ENCODE measurements around the gene TPI1. TPM values are rescaled to one million over a fixed set of nuclear protein-coding genes. Genes with fewer than 3 reads are reported as not detected.
A peak's percentile ranks its signal among the peaks of the same experiment; 100 is the strongest.

Gene TPI1
- total and polyA plus RNA-seq, 2 experiments from 2014 or later, result 571 to 891 TPM

DNA sequence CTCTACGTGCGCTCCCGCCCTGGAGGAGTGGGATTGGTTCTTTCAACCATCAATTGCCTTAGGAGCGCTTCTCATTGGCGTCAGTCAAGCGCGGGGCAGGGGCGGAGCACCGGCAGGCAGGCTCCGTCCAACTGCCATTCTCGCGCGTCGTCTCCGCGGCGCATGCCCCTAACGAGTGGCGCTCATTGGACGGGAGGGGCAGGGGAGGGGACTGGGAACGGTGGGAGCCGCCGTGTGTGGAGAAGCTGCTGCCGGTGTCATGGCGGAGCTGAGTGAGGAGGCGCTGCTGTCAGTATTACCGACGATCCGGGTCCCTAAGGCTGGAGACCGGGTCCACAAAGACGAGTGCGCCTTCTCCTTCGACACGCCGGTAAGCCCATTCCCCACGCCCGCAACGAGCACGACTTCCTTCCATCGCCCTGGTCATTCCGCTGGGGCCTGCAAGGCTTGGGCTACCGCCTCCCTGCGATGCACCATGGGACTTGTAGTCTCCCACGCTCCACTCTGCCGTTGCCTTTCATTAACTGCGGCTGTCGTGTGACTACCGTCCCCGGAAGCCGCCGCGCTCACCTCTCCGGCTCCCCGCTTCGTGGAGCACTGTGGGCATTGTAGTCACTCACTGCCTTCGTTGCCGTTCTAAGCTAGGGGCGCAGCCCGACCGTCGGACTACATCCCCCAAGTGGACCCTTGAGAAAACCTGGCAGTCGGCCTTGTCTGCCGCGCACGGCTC, 15.2 kb upstream of the TPI1 start, which contains the start of gene USP5:
TSS of gene USP5 (plus strand) at position 230 of the 730 bp plus-strand sequence. CDS start at position 260, 30 bp downstream.
- Histone ChIP-seq H3K36me3 (replicated peaks; ENCODE audit: insufficient read depth, low read depth) (no peaks in the 10 kb centered on the region), H4K20me1 (ENCODE audit: insufficient read depth, poor library complexity, severe bottlenecking) (no peaks in the 10 kb centered on the region)

GRCh38 chr12:6852651-6853354, 14.5 kb upstream of the TPI1 start:
- Histone ChIP-seq H3K79me2 (peaks cover 27% of the 10 kb centered on the region), H3K4me2 (peak overlapping the region; percentile 81), H2AFZ (no peak overlapping the region), H3K9me3 (ENCODE audit: low read depth) (no peaks in the 10 kb centered on the region), H3K27ac (peak overlapping the region; percentile 91), H3K9me2 (replicated peaks; ENCODE audit: insufficient read depth) (no peaks in the 10 kb centered on the region), H4K20me1 (ENCODE audit: insufficient read depth, poor library complexity, severe bottlenecking) (no peaks in the 10 kb centered on the region), H3K27me3 (no peaks in the 10 kb centered on the region), H3K4me3 (peak overlapping the region; percentile 44), H3K36me3 (replicated peaks; ENCODE audit: insufficient read depth, low read depth) (no peaks in the 10 kb centered on the region), H3K4me1 (ENCODE audit: insufficient read depth) (peaks cover 13% of the 10 kb centered on the region)
- no peak for TF ChIP-seq CTCF (IDR thresholded peaks at IDR 0.05; ENCODE audit: poor library complexity)
- no peak for TF ChIP-seq EZH2phosphoT487 (IDR thresholded peaks at IDR 0.05; ENCODE audit: low read depth, severe bottlenecking, unreplicated experiment)
- no peak for TF ChIP-seq EZH2 (IDR thresholded peaks at IDR 0.05; ENCODE audit: borderline replicate concordance)
- WGBS (ENCODE audit: low lambda C conversion rate, missing lambda C conversion rate), result 2% methylated on average over 16 of the region's 18 CpGs
- peak; percentile 80 for DNase-seq (ENCODE audit: low spot score)

More for the DNA sequence above, 15.2 kb upstream of the TPI1 start, which contains the start of gene USP5:
- Histone ChIP-seq H3K9me3 (ENCODE audit: low read depth) (no peaks in the 10 kb centered on the region), H3K9me2 (replicated peaks; ENCODE audit: insufficient read depth) (no peaks in the 10 kb centered on the region), H3K79me2 (peaks cover 27% of the 10 kb centered on the region), H3K4me3 (peak within 1 kb of the TSS; percentile 44), H2AFZ (peak within 1 kb of the TSS; percentile 67), H3K27me3 (no peaks in the 10 kb centered on the region), H3K4me2 (peak within 1 kb of the TSS; percentile 81), H3K4me1 (ENCODE audit: insufficient read depth) (peaks cover 13% of the 10 kb centered on the region), H3K27ac (peak within 1 kb of the TSS; percentile 91)
- peak; percentile 100 for DNase-seq (ENCODE audit: low spot score)
- under 1% methylated on average over 58 of the region's 65 CpGs for WGBS (ENCODE audit: low lambda C conversion rate, missing lambda C conversion rate)
- no peak for TF ChIP-seq CTCF (IDR thresholded peaks at IDR 0.05; ENCODE audit: poor library complexity)
- TF ChIP-seq EZH2phosphoT487 (IDR thresholded peaks at IDR 0.05; ENCODE audit: low read depth, severe bottlenecking, unreplicated experiment), result no peak
- no peak for TF ChIP-seq EZH2 (IDR thresholded peaks at IDR 0.05; ENCODE audit: borderline replicate concordance)

DNA sequence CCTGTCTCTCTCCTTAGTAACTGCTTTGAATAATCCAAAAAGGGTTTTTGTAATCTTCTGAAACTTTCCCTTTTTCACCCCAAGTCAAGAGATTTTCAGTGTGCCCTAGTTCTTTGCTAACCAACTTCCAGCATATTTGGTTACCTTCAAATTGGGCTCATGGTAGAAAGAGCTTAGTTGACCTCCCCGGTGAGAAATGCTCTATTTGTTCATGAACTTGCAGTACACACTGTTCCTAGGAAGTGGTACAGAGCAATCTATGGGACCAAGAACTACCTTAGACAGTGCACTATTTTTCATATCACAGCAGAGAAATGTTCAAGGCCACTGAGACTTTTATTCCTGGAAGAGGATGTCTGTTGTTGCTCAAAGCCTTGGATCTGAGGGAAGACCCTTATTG, 13.7 kb upstream of the TPI1 start:
- 77% methylated on average over 1 of the region's 1 CpG for WGBS (ENCODE audit: low lambda C conversion rate, missing lambda C conversion rate)
- Histone ChIP-seq H3K27ac (peak overlapping the region; percentile 91), H3K79me2 (peaks cover 27% of the 10 kb centered on the region), H3K9me2 (replicated peaks; ENCODE audit: insufficient read depth) (no peaks in the 10 kb centered on the region), H3K9me3 (ENCODE audit: low read depth) (no peaks in the 10 kb centered on the region), H3K4me1 (ENCODE audit: insufficient read depth) (peaks cover 13% of the 10 kb centered on the region), H4K20me1 (ENCODE audit: insufficient read depth, poor library complexity, severe bottlenecking) (no peaks in the 10 kb centered on the region), H3K4me2 (peak overlapping the region; percentile 81), H3K4me3 (peak overlapping the region; percentile 44), H2AFZ (no peak overlapping the region), H3K27me3 (no peaks in the 10 kb centered on the region), H3K36me3 (replicated peaks; ENCODE audit: insufficient read depth, low read depth) (no peaks in the 10 kb centered on the region)
- no peak for TF ChIP-seq CTCF (IDR thresholded peaks at IDR 0.05; ENCODE audit: poor library complexity)
- no peak for TF ChIP-seq EZH2 (IDR thresholded peaks at IDR 0.05; ENCODE audit: borderline replicate concordance)
- no peak for TF ChIP-seq EZH2phosphoT487 (IDR thresholded peaks at IDR 0.05; ENCODE audit: low read depth, severe bottlenecking, unreplicated experiment)
- DNase-seq (ENCODE audit: low spot score), result no peak

All from hepatocyte (in vitro differentiated cells).